GM18951 (cell line): Measurements from ENCODE around the gene TARM1.
"Not testable (repeated sequence)": the region's sequence is repeated elsewhere in the genome, so short reads cannot be mapped to it uniquely, and the experiment has no call there.

Experiments
- POLR2A ChIP-seq: IDR thresholded peaks from 4 replicates; pipeline ENCODE4 v1.6.1; 2011; ENCODE audit warnings: mild to moderate bottlenecking; ENCODE audit not compliant: insufficient read length, insufficient read depth; ENCODE audit errors: extremely low read depth
- in situ Hi-C: fragments of 300-500 bp; cut with MboI; formaldehyde crosslinking; loops from one replicate; pipeline ENCODE4 v1.12.0; 2022; ENCODE audit warnings: low sequenced_read_pairs, mixed read lengths, inconsistent platforms; ENCODE audit not compliant: unreplicated experiment

TARM1 gene

GRCh38 chr19:54084410-54084809 lies 3.2 kb upstream of the TARM1 start:
- in situ Hi-C loops, result no loop called here
- no peak for TF ChIP-seq POLR2A

GRCh38 chr19:54077334-54077733 lies 3.8 kb downstream of the TARM1 start:
- in situ Hi-C loops, result no loop called here
- TF ChIP-seq POLR2A, result no peak

GRCh38 chr19:54074851-54075250 lies 6.3 kb downstream of the TARM1 start:
- in situ Hi-C loops, result no loop called here
- TF ChIP-seq POLR2A, result no peak

- in situ Hi-C loops, result no loop called here
- TF ChIP-seq POLR2A, result no peak
Observed at GRCh38 chr19:54073829-54074228, 7.3 kb downstream of the TARM1 start.

GRCh38 chr19:54069470-54069869 lies 11.7 kb downstream of the TARM1 start:
- in situ Hi-C loops, result no loop called here
- no peak for TF ChIP-seq POLR2A

GRCh38 chr19:54063350-54064116 lies 17.6 kb downstream of the TARM1 start, which contains the start of gene VSTM1:
Gene VSTM1, minus strand, starts transcription at chr19:54063897. Its CDS starts 120 bp downstream, at chr19:54063777.
- TF ChIP-seq POLR2A, result no peak

GRCh38 chr19:54062643-54063042 lies 18.5 kb downstream of the TARM1 start:
- in situ Hi-C loops, result no loop called here
- no peak for TF ChIP-seq POLR2A

More at GRCh38 chr19:54063350-54064116, 17.6 kb downstream of the TARM1 start, which contains the start of gene VSTM1:
- in situ Hi-C loops, result no loop called here

- no peak for TF ChIP-seq POLR2A
- in situ Hi-C loops, result no loop called here
Observed at GRCh38 chr19:54047616-54048015, 33.5 kb downstream of the TARM1 start.

- TF ChIP-seq POLR2A, result no peak
- in situ Hi-C loops, result no loop called here
Observed at GRCh38 chr19:54045771-54046170, 35.4 kb downstream of the TARM1 start.

- no peak for TF ChIP-seq POLR2A
- in situ Hi-C loops, result no loop called here
Observed at GRCh38 chr19:54042989-54043388, 38.2 kb downstream of the TARM1 start.

GRCh38 chr19:54041969-54042606 lies 39.1 kb downstream of the TARM1 start:
- no peak for TF ChIP-seq POLR2A
- in situ Hi-C loops, result no loop called here

GRCh38 chr19:54040003-54040402 lies 41.2 kb downstream of the TARM1 start:
- in situ Hi-C loops, result no loop called here
- no peak for TF ChIP-seq POLR2A

- in situ Hi-C loops, result not testable (repeated sequence)
Observed at GRCh38 chr19:54036542-54036941, 44.6 kb downstream of the TARM1 start.
